Kidney tubule cell (primary cell): ENCODE data around the gene FAM171A1.

Experiments
- DNase-seq: peaks from one replicate; pipeline ENCODE4 v3.0.0-alpha.2; 2018; ENCODE audit warnings: low spot score

Gene FAM171A1

GRCh38 chr10:15168786-15169554 is 202.1 kb downstream of the FAM171A1 start:
- peak; percentile 93 for DNase-seq

GRCh38 chr10:15168291-15168785 is 202.8 kb downstream of the FAM171A1 start, which contains the start of gene NMT2:
Gene NMT2, minus strand, starts transcription at chr10:15168693. Its CDS starts 81 bp downstream, at chr10:15168612.
- DNase-seq, result peak; percentile 90

- peak; percentile 59 for DNase-seq
Observed at GRCh38 chr10:15167411-15168290, 203.4 kb downstream of the FAM171A1 start.

GRCh38 chr10:15166325-15166724 is 204.8 kb downstream of the FAM171A1 start:
- DNase-seq, result no peak

- no peak for DNase-seq
Observed at GRCh38 chr10:15163253-15163828, 207.7 kb downstream of the FAM171A1 start.
